ENCODE data around the gene FBXL19.
A peak's percentile ranks its signal among the peaks of the same experiment; 100 is the strongest.

FBXL19 gene

DNA sequence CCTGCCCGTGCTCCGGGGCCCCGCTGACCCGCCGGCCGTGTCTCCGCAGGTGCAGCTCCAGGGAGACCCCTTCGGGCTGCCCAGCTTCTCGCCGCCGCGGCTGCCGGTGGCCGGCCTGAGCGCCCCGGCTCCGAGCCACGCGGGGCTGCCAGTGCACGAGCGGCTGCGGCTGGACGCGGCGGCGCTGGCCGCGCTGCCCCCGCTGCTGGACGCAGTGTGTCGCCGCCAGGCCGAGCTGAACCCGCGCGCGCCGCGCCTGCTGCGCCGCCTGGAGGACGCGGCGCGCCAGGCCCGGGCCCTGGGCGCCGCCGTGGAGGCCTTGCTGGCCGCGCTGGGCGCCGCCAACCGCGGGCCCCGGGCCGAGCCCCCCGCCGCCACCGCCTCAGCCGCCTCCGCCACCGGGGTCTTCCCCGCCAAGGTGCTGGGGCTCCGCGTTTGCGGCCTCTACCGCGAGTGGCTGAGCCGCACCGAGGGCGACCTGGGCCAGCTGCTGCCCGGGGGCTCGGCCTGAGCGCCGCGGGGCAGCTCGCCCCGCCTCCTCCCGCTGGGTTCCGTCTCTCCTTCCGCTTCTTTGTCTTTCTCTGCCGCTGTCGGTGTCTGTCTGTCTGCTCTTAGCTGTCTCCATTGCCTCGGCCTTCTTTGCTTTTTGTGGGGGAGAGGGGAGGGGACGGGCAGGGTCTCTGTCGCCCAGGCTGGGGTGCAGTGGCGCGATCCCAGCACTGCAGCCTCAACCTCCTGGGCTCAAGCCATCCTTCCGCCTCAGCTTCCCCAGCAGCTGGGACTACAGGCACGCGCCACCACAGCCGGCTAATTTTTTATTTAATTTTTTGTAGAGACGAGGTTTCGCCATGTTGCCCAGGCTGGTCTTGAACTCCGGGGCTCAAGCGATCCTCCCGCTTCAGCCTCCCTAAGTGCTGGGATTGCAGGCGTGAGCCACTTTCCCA, 21.1 kb upstream of the FBXL19 start:
- peak overlapping the region; percentile 94 for H3K4me3 Mint-ChIP-seq
- peaks cover 60% of the 10 kb centered on the region for H3K4me1 Mint-ChIP-seq
- peak overlapping the region; percentile 95 for H3K27ac Mint-ChIP-seq
- H3K9me3 Mint-ChIP-seq: peaks cover 2% of the 10 kb centered on the region
- H3K36me3 Mint-ChIP-seq: peaks cover 7% of the 10 kb centered on the region
- CTCF ChIA-PET: interaction anchor here (0.8 to 4.0 kb wide), 10 partner anchors 9 to 88 kb away, joined by 3 to 88 read pairs (median 6); partner anchors contain the start of gene BCL7C
- no peaks in the 10 kb centered on the region for H3K27me3 Mint-ChIP-seq
- DNase-seq: peak; percentile 73

DNA sequence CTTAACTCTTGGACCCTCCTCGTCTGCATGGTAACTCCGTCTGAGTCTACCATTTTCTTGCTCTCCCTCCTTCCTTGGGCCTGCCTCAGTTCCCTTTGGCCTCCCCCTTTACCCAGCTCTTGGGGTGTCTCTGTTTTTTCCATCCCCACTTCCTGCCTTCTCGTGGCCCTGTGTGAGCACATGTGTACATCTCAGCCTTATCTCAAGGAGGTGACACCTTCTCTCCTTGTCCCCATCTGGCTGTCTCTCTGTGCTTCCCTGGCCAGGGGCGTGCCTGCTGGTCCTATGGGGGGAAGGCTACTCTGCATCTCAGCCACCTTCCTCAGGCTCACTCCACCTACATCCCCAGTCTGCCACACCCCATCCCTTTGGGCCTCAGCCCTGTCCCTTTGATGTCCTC, 20.4 kb upstream of the FBXL19 start:
- H3K9me3 Mint-ChIP-seq: peaks cover 2% of the 10 kb centered on the region
- H3K36me3 Mint-ChIP-seq: peaks cover 7% of the 10 kb centered on the region
- H3K4me3 Mint-ChIP-seq: peak overlapping the region; percentile 94

DNA sequence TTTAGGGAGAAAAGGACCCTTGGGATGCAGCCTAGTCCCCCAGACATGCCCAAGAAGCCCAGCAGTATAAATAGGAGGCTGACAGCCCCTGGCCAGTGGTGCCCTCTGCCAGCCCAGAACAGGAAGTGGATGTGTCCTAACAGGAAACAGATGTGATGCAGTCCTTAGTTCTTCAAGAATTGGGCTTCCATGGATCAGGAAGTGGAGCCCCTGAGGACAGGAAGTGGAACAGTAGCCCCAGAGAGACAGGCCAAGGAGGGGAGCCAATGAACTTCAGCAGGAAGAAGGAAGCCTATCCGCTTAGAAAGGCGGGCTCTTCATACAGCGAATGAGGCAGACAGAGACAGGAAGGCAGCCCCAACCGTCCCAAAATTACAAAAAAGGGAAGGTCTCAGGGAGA, 19.8 kb upstream of the FBXL19 start:
- peak; percentile 48 for DNase-seq
- Mint-ChIP-seq H3K27ac (peak overlapping the region; percentile 95), H3K27me3 (no peaks in the 10 kb centered on the region), H3K9me3 (peaks cover 2% of the 10 kb centered on the region), H3K4me1 (peaks cover 66% of the 10 kb centered on the region), H3K4me3 (peak overlapping the region; percentile 5), H3K36me3 (peaks cover 7% of the 10 kb centered on the region)
- CTCF ChIA-PET: interaction anchor here (1.4 to 4.0 kb wide), 4 partner anchors 28 to 89 kb away, joined by 11 to 88 read pairs (median 20); no protein-coding TSS in a partner anchor

More for the DNA sequence above, 20.4 kb upstream of the FBXL19 start:
- CTCF ChIA-PET: interaction anchor here (0.8 to 4.0 kb wide), 7 partner anchors 10 to 89 kb away, joined by 3 to 88 read pairs (median 11); no protein-coding TSS in a partner anchor
- Mint-ChIP-seq H3K4me1 (peaks cover 62% of the 10 kb centered on the region), H3K27ac (peak overlapping the region; percentile 95), H3K27me3 (no peaks in the 10 kb centered on the region)
- DNase-seq: peak; percentile 47

DNA sequence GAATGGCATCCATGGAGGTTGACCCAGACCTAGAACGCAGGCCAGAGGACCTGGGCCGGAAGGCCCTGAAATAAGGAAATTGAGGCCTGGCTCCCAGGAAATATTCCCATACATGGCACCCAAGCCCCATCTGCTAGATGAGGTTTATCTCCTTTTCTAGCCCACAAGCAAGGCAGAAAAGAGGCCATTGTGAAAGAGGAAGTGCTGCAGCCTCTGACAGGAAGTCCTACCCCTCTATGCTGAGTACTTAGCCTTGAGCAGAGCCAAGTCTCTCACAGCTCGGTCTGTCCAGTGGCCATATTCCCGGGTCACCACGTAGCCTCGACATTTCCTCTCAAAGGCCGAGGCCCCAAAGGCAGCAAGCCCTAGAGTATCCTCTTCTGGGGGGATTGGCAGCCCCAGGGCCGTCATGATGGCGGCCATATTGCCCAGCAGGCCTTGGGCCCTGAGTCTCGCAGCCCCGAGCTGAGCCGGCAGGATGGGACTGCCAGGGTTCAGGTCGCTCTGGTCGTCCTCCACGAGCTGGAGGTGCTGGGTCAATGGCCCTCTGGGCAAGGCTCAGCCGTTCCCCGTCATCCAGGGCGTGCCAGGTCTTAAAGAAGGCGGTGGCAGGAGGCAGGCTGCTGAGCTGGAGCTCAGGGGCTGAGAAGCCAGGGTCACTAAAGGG, 19.1 kb upstream of the FBXL19 start:
- H3K4me1 Mint-ChIP-seq: peaks cover 70% of the 10 kb centered on the region
- H3K27me3 Mint-ChIP-seq: peaks cover 4% of the 10 kb centered on the region
- CTCF ChIA-PET: interaction anchor here (1.4 kb wide), 1 partner anchor 59 kb away, joined by 11 read pairs; no protein-coding TSS in a partner anchor
- DNase-seq: no peak
- H3K4me3 Mint-ChIP-seq: no peak overlapping the region
- peaks cover 2% of the 10 kb centered on the region for H3K9me3 Mint-ChIP-seq
- H3K36me3 Mint-ChIP-seq: peaks cover 7% of the 10 kb centered on the region
- H3K27ac Mint-ChIP-seq: peak overlapping the region; percentile 95

DNA sequence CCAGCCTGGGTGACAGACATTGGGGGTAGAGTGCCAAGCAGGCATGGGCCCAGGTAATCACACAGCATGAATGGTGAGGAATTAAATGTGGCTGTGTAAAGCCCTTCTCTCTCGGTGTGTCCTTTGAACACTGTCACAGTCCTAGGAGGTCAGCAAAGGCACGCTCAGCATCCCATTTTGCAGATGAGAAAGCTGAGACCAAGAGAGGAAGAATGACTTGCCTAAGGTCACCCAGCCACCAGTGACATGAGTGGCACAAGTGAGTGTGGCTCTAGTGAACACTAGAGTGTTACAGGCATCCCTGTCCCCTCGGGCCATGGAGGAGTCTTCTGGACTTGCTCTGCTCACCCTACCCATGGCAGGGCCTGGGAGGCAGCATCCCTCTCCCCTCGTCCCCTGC, 16.3 kb upstream of the FBXL19 start:
- peaks cover 11% of the 10 kb centered on the region for H3K27me3 Mint-ChIP-seq
- CTCF ChIA-PET: interaction anchor here (0.8 to 3.1 kb wide), 2 partner anchors 15 to 63 kb away, joined by 3 to 20 read pairs; no protein-coding TSS in a partner anchor

DNA sequence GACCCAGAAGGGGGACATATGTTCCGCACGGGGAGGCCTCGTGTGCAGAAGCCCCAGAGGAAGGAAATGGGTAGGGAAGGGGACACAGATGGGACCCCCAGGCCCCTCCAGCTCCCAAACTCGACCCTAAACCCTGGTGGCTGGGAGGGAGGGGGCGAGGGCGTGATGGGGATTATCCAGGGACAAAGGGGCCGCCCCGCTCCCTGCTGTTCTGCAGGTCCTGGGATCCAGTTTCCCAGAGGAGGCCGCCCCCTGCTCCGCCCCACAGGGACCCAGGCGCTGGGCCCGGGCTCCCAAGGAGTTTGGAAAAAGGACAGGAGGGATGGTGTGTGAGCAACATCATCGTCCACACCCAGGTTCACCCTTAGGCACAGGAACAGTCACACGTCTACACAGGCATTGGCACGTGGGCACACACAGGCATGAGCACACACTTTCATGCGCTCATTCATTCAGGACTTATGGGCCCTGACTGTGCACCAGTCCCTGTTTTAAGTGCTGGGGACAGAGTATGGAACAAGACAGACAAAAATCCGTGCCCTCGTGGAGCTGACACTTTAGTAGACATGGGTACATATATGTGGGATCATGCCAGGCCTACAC, 12.8 kb upstream of the FBXL19 start:
- CTCF ChIA-PET: no interaction called here
- Mint-ChIP-seq H3K36me3 (no peaks in the 10 kb centered on the region), H3K4me3 (no peak overlapping the region), H3K9me3 (no peaks in the 10 kb centered on the region), H3K27ac (no peak overlapping the region), H3K27me3 (peaks cover 15% of the 10 kb centered on the region), H3K4me1 (peaks cover 23% of the 10 kb centered on the region)
- no peak for DNase-seq

More for the DNA sequence above, 16.3 kb upstream of the FBXL19 start:
- Mint-ChIP-seq H3K9me3 (peaks cover 2% of the 10 kb centered on the region), H3K4me3 (no peak overlapping the region), H3K27ac (no peak overlapping the region), H3K36me3 (peaks cover 5% of the 10 kb centered on the region), H3K4me1 (peaks cover 49% of the 10 kb centered on the region)
- no peak for DNase-seq

DNA sequence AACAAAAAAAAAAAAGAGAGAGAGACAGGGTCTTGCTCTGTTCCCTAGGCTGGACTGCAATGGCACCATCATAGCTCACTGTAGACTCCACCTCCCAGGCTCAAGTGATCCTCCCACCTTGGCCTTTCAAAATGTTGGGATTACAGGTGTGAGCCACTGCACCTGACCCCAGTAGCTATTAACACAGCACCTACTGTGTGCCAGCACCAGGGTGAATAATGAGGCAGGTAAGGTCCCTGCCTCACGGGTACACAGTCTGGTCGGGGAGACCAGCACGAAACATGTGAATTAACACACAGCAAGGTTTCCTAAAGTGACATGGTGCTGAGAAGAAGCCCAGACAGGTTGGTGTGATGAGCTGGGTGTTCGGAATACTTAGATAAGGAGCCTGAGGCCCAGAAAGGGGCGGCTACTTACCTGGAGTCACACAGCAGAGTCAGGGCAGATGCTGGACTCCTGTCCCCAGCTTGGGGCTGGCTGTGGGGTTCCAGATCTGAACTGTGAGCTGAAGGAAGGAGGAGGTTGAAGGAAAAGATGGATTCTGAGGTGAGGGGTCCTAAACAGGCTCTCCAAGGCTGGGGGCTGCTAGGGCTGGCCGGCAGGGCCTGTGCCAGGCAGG, 10.5 kb upstream of the FBXL19 start:
- peaks cover 26% of the 10 kb centered on the region for H3K27me3 Mint-ChIP-seq
- H3K4me3 Mint-ChIP-seq: no peak overlapping the region
- DNase-seq: no peak
- H3K27ac Mint-ChIP-seq: no peak overlapping the region
- CTCF ChIA-PET: interaction anchor here (0.8 to 1.8 kb wide), 3 partner anchors 11 to 68 kb away, joined by 3 to 9 read pairs (median 4); no protein-coding TSS in a partner anchor
- no peaks in the 10 kb centered on the region for H3K9me3 Mint-ChIP-seq
- no peaks in the 10 kb centered on the region for H3K36me3 Mint-ChIP-seq
- H3K4me1 Mint-ChIP-seq: peaks cover 8% of the 10 kb centered on the region

DNA sequence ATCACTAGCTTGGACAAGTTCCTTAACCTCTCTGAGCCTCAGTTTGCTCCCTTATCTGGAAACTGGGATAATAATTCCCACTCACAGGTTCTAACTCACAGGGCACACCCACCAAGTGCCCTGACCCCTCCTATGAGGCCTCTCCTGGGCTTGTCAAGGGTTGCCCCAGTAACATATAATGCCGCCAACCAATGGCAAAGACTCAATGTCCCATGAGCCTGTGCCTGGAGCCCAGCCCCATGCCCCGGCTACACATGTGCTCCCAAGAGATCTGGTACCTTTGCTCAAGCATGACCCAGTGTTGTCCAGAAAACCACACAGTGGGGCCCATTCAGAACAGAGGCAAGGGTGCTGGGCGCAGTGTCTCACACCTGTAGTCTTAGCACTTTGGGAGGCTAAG, 8.5 kb upstream of the FBXL19 start:
- H3K4me3 Mint-ChIP-seq: no peak overlapping the region
- H3K27me3 Mint-ChIP-seq: peaks cover 28% of the 10 kb centered on the region
- H3K27ac Mint-ChIP-seq: no peak overlapping the region
- H3K4me1 Mint-ChIP-seq: no peaks in the 10 kb centered on the region
- CTCF ChIA-PET: no interaction called here
- H3K9me3 Mint-ChIP-seq: no peaks in the 10 kb centered on the region
- DNase-seq: no peak
- no peaks in the 10 kb centered on the region for H3K36me3 Mint-ChIP-seq

DNA sequence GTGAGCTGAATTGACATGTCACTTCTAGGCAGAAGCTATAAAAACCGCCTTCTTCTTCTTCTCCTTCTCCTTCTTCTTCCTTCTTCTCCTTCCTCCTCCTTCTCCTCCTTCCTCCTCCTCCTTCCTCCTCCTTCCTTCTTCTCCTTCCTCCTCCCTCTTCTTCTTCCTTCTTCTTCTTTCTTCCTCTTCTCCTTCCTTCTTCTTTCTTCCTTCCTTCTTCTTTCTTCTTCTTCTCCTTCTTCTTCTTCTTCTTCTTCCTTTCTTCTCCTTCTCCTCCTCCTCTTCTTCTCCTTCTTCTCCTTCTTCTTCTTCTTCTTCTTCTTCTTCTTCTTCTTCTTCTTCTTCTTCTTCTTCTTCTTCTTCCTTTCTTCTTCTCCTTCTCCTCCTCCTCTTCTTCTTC, 4.8 kb upstream of the FBXL19 start:
- Mint-ChIP-seq H3K4me1 (peaks cover 15% of the 10 kb centered on the region), H3K27ac (no peak overlapping the region), H3K36me3 (no peaks in the 10 kb centered on the region), H3K4me3 (no peak overlapping the region), H3K27me3 (peaks cover 17% of the 10 kb centered on the region), H3K9me3 (no peaks in the 10 kb centered on the region)
- CTCF ChIA-PET: interaction anchor here (1.0 to 4.8 kb wide), 3 partner anchors 17 to 80 kb away, joined by 3 to 71 read pairs (median 13); no protein-coding TSS in a partner anchor
- no peak for DNase-seq

DNA sequence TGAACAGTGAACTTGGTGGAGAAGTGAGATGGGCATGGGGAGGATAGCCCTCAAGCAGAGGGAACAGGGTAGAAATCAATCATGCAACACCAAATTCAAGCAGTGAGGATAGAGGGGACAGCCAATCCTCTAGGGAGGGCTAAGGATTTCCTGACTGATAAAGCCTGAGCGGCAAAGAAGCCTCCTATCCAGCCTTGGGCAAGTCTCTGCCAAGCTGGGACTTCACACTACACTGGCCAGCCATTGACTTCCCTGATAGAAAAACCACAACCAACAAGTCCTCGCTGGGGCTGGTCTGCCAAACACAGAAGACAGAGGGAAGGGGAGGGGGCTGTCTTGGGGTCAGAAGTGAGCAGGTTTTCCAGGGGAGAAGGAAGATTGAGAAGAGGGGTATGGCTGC, 2.5 kb upstream of the FBXL19 start:
- H3K9me3 Mint-ChIP-seq: no peaks in the 10 kb centered on the region
- H3K4me1 Mint-ChIP-seq: peaks cover 23% of the 10 kb centered on the region
- no peak overlapping the region for H3K27ac Mint-ChIP-seq
- H3K36me3 Mint-ChIP-seq: peaks cover under 1% of the 10 kb centered on the region
- peaks cover 17% of the 10 kb centered on the region for H3K27me3 Mint-ChIP-seq
- peak overlapping the region; percentile 100 for H3K4me3 Mint-ChIP-seq
- no peak for DNase-seq
- CTCF ChIA-PET: interaction anchor here (0.8 to 4.8 kb wide), 4 partner anchors 19 to 138 kb away, joined by 3 to 71 read pairs (median 8); no protein-coding TSS in a partner anchor

DNA sequence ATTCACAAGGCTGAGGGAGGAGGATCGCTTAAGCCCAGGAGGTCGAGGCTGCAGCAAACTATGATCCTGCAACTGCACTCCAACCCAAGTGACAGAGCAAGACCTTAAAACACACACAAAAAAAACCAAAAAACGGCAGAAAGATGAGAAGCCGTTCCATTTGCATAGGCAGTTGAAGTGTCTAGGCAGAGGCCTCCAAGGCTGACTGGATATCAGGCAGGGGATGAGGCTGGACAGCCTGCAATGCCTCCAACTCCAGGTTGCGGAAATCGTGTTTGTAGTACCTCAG, 2.0 kb upstream of the FBXL19 start:
- H3K4me1 Mint-ChIP-seq: peaks cover 28% of the 10 kb centered on the region

DNA sequence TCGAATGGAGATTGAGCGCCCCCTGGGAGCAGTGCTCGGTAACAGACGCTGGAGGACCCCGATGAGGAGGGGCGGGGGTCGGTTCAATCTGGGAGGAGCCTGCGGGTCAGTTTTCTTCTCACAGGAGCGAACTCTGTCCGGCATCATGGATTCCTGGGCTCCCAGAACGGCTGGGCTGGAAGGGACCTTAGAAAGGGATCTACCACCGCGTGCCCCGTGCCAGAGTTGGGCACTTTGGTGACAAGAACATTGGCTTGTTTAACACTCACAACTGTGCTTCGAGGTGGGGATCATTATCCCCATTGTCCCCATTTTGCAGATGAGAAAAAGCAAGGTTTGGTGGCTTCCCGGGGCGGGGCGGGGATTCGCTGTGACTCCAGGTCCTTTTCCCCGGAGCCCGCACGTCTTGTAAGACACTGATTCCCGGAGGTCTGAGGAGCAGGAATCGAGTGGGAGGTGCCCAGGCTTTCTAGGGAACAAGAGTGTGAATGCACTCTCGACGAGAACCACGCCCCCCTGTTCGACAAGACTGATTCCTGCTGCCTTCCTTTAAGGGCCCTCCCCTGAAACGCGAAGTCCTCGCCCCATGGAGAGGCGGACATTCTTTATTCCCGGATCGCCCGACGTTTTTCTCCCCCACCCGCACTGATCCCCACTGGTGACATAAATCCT, 1.5 kb upstream of the FBXL19 start:
- H3K4me3 Mint-ChIP-seq: peak overlapping the region; percentile 100
- peak; percentile 93 for DNase-seq
- H3K9me3 Mint-ChIP-seq: no peaks in the 10 kb centered on the region
- H3K27ac Mint-ChIP-seq: peak overlapping the region; percentile 100
- peaks cover 3% of the 10 kb centered on the region for H3K36me3 Mint-ChIP-seq
- H3K27me3 Mint-ChIP-seq: peaks cover 13% of the 10 kb centered on the region
- CTCF ChIA-PET: interaction anchor here (0.5 to 4.8 kb wide), 5 partner anchors 21 to 77 kb away, joined by 3 to 71 read pairs (median 3); no protein-coding TSS in a partner anchor
- H3K4me1 Mint-ChIP-seq: peaks cover 32% of the 10 kb centered on the region

More for the DNA sequence above, 2.0 kb upstream of the FBXL19 start:
- peaks cover 3% of the 10 kb centered on the region for H3K36me3 Mint-ChIP-seq
- peaks cover 13% of the 10 kb centered on the region for H3K27me3 Mint-ChIP-seq
- H3K27ac Mint-ChIP-seq: peak overlapping the region; percentile 100
- H3K9me3 Mint-ChIP-seq: no peaks in the 10 kb centered on the region
- no peak for DNase-seq
- CTCF ChIA-PET: interaction anchor here (1.0 to 4.8 kb wide), 3 partner anchors 20 to 139 kb away, joined by 3 to 71 read pairs (median 13); no protein-coding TSS in a partner anchor
- H3K4me3 Mint-ChIP-seq: peak overlapping the region; percentile 100

DNA sequence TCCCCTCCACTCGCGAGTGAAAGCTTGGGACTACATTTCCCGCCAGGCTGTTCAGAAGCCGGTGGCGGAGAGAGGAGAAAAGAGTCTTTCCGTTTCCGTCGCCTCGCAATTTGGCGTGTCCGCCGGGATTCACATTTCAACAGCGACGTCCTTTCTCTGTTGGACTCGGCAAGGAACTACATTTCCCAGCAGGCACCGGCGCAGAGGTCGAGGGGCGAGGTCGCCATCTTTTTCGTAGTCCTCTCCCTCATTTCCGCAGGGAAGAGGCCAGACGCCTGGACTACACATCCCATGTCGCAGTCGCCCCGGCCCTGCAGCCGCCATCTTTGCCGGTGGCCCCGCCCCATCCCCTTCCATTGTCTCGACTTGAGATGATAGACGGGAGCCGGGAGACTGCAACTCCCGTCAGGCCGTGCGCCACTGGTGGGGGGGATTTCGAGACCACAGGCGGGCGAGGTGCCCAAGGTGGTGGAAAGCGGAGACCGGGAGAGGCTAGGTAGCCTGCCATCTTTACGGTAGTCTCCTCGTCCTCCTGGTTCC, 882 bp upstream of the FBXL19 start:
- Mint-ChIP-seq H3K27ac (peak overlapping the region; percentile 100), H3K4me1 (peaks cover 32% of the 10 kb centered on the region), H3K4me3 (peak overlapping the region; percentile 100), H3K36me3 (peaks cover 3% of the 10 kb centered on the region), H3K9me3 (no peaks in the 10 kb centered on the region), H3K27me3 (peaks cover 8% of the 10 kb centered on the region)
- CTCF ChIA-PET: interaction anchor here (0.5 to 1.0 kb wide), 4 partner anchors 22 to 78 kb away, joined by 3 to 5 read pairs (median 3); no protein-coding TSS in a partner anchor
- peak; percentile 100 for DNase-seq
